GM19025 (cell line): ENCODE data around the gene UCKL1.
"Not testable (repeated sequence)": the region's sequence is repeated elsewhere in the genome, so short reads cannot be mapped to it uniquely, and the experiment has no call there.

Experiments used
- ATAC-seq: cut with Tn5 transposase; IDR thresholded peaks from one replicate; pipeline ENCODE4 v1.9.1; 2021; ENCODE audit warnings: mild to moderate bottlenecking, low read depth, moderate library complexity; ENCODE audit not compliant: unreplicated experiment

Gene UCKL1

DNA sequence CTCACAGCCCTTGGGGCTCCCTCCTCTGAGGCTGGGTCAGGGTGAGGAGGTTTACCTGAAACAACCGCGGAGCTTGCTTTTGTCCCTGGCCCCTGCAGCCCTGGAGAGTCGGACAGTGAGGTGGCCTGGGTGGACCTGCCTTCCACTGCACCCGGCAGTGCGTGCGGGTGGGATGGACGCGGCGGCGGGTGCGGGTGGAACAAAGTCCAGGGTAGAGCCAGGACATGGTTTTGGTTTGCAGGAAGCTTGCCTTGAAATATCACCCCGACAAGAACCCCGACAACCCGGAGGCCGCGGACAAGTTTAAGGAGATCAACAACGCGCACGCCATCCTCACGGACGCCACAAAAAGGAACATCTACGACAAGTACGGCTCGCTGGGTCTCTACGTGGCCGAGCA, 27.1 kb downstream of the UCKL1 start:
- ATAC-seq: no peak

DNA sequence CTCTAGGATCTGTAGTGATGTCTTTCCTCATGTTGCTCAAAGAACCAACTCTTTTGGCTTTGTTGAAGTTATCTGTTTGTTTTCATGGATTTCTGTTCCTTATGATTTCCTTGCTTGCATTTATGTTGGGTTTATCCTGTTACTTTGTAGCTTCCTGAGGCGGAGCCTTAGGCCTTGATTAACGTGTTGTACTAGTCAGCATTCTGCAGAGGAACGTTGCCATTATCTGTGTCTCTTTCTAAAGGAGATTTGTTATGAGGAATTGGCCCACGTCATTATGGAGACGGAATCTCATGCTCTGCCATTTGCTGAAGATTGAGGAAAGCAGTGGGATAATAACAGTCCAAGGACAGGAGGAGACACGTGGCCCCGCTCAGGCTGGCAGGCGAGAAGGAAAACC, 29.9 kb downstream of the UCKL1 start:
- ATAC-seq: no peak

DNA sequence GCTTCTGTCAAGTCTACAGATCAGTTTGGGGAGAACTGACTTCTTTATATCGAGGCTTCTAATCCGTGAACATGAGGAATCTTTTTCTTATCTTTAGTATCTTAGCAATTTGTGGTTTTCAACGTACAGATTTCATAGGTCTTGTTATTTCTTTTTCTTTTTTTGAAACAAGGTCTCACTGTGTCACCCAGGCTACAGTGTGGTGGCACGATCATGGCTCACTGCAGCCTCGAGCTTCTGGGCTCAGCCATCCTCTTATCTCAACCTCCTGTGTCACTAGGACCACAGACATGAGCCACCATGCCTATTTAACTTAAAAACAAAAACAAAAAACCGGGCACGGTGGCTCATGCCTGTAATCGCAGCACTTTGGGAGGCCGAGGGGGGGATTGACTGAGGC, 32.0 kb downstream of the UCKL1 start:
- ATAC-seq: no peak

DNA sequence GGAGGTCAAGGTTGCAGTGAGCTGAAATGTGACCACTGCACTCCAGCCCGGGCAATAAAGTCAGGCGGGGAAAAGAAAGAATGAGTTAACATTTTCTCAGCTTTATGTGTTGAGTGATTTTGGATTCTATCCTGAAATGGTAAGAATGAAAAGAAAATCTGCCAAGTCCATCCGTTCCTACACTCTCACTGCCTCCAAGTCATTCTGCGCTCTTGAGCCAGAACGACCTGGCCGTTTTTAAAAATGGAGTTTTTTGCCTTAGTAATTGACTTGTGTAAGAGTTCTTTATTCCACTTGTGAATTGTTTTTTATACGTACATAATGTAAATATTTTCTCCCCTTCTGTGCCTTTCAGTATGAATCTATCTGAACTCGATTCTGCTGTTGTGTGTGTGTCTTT, 32.6 kb downstream of the UCKL1 start:
- ATAC-seq: no peak

- no peak for ATAC-seq
Observed at GRCh38 chr20:63920226-63920625, 36.0 kb downstream of the UCKL1 start.

DNA sequence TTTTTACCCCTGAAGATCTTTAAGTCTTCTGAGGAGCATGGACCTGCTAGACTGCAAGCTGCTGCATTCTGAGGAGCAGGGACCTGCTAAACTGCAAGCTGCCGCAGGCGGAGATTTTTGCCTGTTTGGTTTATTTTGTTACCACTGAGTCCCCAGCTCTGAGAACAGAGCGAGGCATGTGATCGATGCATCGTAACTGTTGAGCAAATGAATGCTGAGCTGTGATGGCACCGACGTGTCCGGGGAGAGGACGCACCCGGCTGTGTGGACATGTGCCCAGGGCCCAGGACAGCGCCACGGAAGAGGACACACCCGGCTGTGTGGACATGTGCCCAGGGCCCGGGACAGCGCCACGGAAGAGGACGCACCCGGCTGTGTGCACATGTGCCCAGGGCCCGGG, 37.1 kb downstream of the UCKL1 start:
- no peak for ATAC-seq

DNA sequence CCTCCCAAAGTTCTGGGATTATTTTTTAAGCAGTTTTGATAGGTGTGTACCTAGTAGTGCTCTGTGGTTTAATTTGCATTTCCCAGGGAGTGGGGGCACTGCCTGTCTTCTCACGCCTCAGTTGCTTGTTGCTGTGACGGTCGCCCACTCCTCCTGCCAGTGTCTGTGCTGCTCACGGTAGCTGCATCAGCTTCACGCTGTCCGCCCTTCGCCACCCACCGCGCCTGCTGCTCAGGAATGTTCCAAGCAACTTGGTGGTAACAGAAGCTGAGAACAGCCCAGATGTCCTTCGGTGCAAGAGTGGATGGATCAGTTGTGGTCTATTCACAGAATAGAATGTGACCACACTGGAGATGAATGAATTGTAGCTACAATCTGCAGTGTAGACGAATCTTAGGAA, 38.4 kb downstream of the UCKL1 start:
- no peak for ATAC-seq

GRCh38 chr20:63916371-63916939, 39.8 kb downstream of the UCKL1 start:
- ATAC-seq: not testable (repeated sequence)

DNA sequence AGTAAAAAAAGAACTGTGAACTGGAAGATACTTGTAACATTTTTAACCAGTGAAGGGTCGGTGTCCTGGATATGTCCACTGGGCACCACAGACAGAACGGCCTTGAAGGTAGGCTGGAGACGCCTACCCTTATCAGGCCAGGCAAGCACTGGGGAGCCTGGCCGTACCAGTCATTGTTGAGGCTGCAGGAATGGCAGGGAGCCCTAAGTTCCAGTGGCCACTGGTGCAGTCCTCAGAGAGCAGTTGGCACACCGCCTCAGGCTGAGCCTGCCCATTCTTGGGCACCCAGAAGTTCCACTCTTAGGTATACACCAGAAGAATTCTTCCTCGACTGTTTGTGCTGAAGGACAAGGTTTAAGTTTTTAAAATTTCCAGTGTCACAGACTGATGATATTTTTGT, 40.7 kb downstream of the UCKL1 start:
- no peak for ATAC-seq

DNA sequence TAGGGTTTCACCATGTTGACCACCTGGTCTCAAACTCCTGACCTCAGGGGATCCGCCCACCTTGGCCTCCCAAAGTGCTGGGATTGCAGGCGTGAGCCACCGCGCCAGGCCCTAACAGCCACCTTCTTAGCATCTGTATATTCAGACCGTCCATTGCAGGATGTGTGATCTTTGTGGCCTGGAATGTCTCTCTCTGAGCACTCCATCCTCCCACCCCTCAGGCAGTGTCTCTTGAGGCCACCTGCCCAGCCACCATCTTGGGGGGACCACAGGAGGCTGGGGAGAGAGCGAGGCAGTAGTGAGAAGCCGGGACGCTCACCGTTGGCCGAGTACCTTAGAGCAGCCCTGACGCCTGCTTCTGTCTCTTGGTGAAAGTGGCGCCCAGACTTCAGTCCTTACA, 42.4 kb downstream of the UCKL1 start:
- no peak for ATAC-seq

DNA sequence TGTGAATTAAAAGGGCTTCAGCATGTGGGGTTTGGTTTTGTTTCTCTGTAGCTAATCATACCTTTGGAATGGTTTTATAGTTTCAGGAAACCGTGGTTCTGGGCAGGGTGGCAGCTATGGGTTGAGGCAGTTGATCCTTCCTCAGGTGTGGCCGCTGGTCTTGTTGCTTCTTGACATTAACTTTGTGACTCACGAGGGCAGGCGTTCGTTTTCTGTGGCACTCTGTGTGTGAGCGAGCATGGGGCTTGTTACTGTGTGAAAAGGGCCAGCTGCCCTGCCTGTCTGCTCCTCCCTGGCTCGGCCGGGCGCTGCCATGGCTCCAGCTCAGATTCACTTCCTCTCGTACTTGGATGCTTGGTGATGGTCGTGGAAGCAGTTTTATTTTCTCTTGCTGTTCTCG, 45.0 kb downstream of the UCKL1 start:
- ATAC-seq: no peak

DNA sequence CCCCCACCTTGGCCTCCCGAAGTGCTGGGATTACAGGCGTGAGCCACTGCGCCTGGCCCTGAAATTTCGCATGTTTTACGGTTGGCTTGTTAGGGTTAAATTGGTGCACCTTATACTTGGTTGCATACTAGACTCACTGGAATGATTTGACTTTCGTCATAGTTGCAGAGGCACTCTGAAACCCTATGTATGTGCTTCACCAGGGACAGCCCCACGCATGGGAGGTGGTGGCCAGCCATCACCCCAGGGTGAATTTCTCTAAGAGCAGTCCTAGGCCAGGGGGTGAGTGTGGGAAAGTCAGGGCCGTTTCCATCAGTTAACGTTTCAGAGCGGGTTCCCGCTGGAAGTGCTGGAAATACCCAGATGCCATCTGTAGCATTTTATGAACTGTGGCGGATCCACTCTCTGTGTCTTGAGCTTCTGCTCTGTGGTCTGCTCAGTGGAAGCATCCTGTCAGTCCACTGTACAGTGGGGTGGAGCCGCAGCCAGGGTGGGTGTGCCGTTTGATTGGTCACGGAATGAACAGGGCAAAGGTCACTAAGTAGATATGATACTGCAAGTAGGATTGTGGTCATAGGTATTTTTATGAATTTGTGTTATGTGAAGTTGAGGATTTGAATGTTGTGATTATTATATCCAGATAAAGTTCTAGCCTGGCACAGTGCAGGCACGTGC, 48.1 kb downstream of the UCKL1 start:
- no peak for ATAC-seq

GRCh38 chr20:63903796-63904561, 52.2 kb downstream of the UCKL1 start:
- ATAC-seq: no peak

DNA sequence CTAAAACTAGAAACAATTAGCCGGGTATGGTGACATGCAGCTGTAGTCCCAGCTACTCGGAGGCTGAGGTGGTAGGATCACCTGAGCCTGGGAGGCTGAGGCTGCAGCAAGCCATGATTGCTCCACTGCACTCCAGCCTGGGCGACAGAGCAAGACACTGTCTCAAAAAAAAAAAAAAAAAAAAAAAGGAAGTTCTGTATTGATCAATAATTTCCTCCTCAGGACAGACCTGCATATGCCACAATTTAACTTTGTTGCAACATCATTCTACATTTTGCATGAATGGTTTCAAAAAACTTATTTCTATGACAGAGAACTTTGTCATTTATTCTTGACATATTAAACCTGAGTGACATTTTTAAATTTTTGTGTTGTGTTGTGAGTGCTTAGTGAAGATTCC, 55.8 kb downstream of the UCKL1 start:
- no peak for ATAC-seq

GRCh38 chr20:63898882-63899558, 57.2 kb downstream of the UCKL1 start:
- ATAC-seq: no peak

DNA sequence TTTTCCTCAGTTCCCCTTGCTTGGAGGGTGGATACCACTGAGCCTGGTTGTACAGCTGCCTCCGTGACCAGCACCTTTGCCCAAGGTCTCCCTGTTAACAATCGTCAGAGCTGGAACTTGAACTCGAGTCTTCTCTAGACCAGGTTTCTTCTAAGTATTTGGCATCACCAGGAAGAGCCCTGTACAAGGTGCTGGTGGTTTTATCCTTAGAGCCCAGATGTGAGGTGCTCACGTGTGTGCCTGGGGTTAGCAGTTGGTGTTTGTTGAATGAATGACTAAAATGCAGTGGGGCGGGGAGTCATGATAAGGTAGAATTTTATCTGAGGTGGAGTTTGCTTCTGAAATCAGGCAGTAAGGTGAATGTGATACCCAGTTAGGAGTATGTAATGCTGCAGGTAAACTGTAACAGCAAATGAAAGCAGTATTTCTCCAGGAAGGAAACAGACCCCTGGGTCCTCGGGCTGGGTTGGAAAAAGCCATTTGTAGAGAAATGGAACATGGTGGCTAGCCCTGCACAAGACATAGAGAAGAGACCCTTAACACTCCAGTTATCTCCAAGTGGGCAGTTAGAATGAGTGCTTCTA, 58.1 kb downstream of the UCKL1 start:
- no peak for ATAC-seq

DNA sequence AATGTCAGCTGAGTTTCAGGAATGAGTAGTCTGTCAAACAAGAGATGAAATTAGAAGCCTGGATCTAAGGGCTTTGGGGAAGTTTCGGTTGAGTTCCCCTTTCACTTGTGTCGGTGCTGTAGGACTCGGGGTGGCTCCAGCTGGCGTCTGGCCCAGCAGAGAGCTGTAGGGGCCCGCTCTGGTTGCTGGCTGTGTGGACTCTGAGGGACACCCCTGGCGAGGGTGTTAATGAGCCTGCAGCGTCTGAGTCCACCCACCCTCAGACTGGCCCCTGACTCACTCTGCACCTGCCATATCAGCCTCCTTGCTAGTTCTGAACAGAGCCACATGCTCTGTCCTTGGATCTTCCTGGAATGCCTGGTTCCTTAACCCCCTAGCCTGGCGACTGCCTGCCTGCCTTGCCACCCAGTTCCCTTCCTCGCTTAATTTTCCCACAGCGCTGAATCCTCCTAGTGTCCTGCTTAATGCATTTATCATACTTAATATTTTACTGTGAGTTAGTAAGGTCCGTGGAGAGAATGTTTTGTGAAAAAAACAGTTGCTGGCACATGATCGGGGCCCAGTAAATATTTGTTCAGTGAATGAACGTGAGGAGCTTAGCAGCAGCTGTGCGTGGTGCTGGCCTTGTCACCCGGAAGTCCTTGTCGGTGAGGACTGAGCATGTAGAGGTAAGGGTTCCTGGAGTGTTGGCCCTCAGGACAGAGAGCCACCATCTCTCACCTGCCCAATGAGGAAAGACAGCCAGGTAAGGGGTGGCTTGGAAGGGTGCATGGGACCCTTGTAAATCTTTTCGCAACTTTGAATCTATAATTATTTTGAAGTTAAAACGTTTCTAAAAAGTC, 59.7 kb downstream of the UCKL1 start:
- ATAC-seq: no peak

DNA sequence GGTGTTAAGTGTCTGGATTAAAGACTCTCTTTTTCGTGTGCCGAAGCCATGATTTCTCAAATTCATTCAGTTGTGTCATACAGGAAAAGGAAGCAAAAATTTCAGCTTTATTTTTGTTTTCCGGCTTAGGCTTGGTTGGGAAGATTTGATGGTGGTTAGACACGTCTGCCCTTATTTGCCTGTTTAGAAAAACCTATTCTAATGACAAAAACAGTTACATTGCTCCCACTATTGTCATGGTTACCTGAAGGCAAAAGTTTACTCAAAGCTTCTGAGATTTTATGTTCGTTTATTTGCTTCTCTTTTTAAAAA, 60.3 kb downstream of the UCKL1 start:
- ATAC-seq: no peak

GRCh38 chr20:63895202-63895951, 60.8 kb downstream of the UCKL1 start:
- ATAC-seq: no peak
